NCI-H748 (cell line): ENCODE data around the gene TBC1D2.
A peak's percentile ranks its signal among the peaks of the same experiment; 100 is the strongest.
"Not testable (repeated sequence)": the region's sequence is repeated elsewhere in the genome, so short reads cannot be mapped to it uniquely, and the experiment has no call there.

Experiments
- DNase-seq: peaks from one replicate; lab custom pipeline; 2025; ENCODE audit not compliant: unreplicated experiment; lab: John Stamatoyannopoulos, UW

TBC1D2 gene

DNA sequence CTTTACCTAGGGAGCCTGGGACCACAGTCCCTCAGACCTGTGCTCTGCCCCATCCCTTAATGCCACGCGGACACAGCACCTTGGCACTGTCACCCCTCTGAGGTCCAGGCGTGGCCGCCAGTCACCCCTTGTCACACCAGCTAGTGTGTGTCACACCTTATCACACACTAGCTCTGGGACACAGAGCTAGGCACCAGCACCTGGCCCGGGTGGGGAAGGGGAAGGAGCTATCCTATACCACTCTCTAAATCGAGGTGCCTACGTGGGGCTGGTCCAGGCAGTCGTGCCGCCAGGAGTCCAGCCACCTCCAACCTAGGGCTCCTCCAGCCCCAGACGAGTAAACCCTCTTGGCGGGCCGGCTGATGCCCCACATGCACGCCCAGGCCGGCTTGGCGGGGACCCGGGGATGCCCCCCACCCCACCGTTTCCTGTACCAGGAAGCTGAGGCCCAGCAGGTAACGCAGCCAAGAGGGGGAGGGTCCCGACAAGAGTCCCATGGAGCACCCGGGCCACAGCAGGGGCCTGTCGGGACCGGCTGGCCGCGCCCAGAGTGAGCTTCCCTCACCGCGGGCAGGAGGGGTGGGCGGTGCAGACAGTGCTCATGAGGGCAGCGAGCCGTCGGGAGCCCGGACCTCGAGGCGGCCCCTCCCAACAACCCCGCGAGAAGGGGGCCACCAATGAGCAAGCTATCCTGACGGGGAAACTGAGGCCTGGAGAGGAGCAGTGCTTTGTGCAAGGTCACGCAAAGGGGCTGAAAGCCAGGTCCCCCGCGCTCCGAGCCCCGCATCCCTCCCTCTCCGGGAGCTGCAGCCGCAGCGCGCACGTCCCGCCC lies 63.6 kb downstream of the TBC1D2 start:
- DNase-seq, result peak; percentile 23

DNA sequence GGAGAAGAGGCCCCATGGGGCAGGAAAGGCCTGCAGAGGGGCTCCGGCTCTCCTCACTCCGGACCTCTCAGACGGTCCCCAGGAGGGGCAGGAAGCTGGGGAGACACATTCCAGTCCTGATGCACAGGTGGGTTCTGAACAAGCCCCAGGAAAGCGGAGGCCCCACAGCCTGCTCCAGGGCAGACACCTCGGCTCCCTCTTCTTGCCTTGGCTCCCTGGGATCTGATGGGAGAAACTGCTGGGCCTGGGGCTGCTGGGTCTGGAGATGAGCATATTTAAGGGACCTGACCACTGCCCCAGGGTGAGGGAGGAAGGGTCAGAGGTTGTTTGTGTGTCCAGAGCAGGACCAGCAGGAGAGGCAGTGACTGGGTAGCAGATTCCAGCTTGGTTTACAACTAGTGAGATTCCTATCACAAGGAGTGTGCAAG lies 64.3 kb downstream of the TBC1D2 start:
- DNase-seq, result no peak

DNA sequence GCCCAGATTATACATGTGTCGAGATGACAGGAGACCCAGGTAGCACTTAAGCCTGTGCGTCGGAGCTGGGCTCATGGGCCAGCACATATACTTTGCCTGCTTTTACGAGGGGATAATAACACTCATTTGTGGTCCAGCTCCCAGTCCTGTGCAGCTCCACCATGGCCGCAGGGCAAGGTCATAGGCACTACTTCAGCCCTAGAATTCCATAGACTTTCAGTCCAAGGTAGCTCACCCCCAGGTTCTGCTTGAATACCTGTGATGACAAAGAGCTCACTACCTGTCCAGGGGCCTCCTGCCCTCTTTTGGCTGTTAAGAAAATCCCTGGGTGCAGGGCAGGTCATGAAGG lies 64.7 kb downstream of the TBC1D2 start:
- no peak for DNase-seq

GRCh38 chr9:98189412-98189811 lies 66.0 kb downstream of the TBC1D2 start:
- DNase-seq, result no peak

GRCh38 chr9:98187926-98188325 lies 67.5 kb downstream of the TBC1D2 start:
- no peak for DNase-seq

GRCh38 chr9:98186236-98186635 lies 69.2 kb downstream of the TBC1D2 start:
- DNase-seq, result no peak

GRCh38 chr9:98185611-98186171 lies 69.8 kb downstream of the TBC1D2 start:
- no peak for DNase-seq

GRCh38 chr9:98185021-98185567 lies 70.4 kb downstream of the TBC1D2 start:
- DNase-seq, result no peak

DNA sequence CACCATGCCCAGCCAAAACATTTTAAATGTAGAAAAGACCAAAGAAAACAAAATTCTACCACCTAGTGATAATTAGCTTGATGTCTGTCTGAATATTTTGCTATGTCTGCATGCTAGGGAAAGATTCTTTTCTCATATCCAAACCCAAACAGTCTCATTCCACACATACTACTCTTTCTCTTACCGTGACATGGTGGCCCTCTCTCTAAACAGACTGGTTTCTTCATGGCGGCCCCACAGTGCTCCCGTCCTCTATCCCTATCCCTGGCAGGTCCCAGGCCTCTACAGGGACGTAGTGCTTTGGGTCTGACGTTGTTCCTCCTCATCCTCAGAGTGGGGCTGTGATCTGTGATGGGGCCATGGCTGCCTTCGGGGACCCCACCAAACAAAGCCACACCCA lies 71.1 kb downstream of the TBC1D2 start:
- DNase-seq, result no peak

DNA sequence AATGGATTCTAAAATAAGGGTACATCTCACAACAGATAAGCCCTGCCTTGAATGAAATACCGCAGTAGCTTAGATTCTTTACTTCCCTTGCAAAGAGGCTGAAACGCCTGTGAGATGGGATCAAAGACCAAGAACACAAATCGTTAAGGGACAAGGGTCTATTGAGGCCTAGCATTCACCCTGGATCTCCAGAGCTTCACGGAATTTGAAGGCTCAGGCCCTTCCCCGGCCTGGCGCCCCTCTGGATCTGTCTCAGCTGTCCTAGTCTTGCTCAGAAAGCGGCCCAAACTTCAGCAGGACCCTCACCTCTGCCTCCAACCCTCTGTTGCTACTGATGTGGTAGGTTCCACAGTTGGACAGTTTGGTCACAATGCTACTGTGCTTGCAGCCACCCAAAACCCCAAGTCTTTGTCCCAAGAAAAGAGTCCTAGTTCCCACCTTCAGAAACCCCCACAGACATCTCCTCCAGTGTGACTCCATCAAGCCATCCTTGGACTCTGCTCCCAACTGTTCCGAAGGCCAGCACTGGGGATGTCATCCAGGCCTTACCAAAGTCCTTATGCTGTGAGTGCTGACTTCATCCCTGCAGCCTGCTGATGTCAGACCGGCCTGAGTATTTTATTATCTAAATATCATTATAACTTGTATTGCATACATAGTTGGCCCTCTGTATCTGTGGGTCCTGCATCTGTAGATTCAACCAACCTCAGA lies 72.4 kb downstream of the TBC1D2 start:
- no peak for DNase-seq

- DNase-seq, result no peak
These were observed 73.2 kb downstream of the TBC1D2 start for GRCh38 chr9:98182069-98182820.

GRCh38 chr9:98181746-98182068 lies 73.7 kb downstream of the TBC1D2 start:
- no peak for DNase-seq

DNA sequence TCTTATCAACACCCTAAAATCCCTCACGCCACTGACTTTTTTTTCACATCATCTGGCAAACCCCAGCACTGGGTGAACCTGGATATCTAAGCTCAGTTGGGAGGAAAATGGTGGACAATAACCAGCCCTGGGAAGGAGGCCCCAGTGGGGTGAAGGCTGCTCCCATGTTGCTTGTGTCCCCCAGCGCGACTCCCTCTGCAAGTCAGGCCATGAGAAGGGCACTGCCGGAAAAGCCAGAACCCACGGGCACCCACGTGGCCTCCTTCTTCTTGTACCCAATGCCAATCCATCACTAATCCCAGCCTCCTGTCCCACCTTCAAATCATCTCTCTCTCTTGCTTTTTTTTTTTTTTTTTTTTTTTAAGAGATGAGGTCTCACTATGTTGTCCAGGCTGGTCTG lies 74.5 kb downstream of the TBC1D2 start:
- no peak for DNase-seq

DNA sequence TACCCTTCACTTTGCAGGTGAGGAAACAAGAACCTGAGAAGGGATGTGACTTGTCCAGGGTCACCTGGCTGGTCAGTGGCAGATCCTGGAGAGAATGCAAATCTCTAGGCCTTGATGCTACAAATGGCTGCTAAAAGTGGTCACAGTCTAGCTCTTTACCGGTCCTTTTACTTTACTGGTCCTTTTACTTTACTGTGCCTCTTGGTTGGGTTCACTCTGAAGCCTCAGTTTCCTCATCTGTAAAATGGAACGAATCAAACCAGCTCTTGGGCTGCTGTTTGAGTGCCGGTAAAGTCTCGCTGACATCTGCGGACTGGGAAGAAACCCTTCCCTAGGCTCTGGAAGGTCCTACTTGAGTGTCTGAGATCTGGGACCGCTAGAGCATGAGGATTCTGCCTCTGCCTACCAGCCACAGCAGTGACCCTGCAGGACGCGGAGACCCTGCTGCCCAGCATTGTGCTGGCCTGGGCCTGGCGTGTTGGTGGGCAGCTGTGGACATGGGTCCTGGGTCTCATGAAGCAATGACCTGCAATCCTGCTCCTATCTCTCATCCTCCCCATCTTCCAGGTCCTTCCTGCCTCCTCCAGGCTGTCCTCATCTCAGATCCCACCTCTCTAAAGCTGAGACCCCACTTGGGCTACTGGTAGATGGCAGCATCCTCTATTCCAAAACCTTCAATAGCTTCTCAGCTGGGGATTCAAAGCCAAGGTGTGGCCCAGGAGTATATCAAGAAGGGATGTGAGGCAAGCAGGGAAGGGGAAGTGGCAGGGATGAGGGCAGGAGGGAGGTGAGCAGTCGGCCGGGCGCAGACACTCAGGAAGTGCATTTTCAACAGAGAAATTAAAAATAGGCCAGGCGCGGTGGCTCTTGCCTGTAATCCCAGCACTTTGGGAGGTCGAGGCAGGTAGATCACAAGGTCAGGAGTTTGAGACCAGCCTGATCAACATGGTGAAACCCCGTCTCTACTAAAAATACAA lies 76.3 kb downstream of the TBC1D2 start:
- no peak for DNase-seq

GRCh38 chr9:98176391-98177259 lies 78.8 kb downstream of the TBC1D2 start:
- no peak for DNase-seq

- DNase-seq, result no peak
These were observed 79.7 kb downstream of the TBC1D2 start for GRCh38 chr9:98175762-98176161.

- DNase-seq, result no peak
These were observed 80.3 kb downstream of the TBC1D2 start for GRCh38 chr9:98175028-98175569.

DNA sequence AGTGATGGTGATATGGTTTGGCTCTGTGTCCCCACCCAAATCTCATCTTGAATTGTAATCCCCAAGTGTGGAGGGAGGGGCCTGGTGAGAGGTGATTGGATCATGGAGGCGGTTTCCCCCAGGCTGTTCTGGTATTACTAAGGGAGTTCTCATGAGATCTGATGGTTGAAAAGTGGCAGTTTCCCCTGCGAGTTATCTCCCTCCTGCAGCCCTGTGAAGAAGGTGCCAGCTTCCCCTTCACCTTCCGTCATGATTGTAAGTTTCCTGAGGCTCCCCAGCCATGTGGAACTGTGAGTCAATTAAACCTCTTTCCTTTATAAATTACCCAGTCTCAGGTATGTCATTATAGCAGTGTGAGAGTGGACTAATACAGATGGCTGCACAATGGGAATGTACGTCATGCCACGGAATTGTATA lies 80.9 kb downstream of the TBC1D2 start:
- not testable (repeated sequence) for DNase-seq

DNA sequence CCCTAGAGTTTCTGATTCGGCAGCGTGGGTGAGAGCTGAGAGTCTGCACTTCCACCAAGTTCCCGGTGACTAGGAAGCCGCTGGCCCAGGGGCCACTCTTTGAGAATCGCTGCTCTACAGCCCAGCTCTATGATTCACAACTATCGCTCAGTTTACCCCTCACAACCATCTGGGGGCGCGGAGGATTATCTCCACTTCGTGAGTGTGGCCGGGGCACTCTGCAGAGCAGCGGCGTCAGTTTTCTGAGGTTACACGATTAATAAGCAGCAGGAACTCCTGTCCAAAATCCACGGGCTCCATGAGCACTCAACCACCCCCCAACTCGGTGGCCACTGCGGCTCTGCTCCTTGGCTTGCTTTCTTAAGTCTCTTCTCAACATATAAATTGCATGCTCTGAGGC lies 82.3 kb downstream of the TBC1D2 start:
- DNase-seq, result no peak
